ENCODE measurements around the gene CDC45. TPM values are rescaled to one million over a fixed set of nuclear protein-coding genes. Genes with fewer than 3 reads are reported as not detected.

CDC45 gene
- polyA plus RNA-seq, 1 donor (not counting 4 experiments of a cell fraction or from before 2014, with no cell fraction given) = 22.7 TPM

- H3K79me2 ChIP-seq (ENCODE audit: control insufficient read depth, insufficient read depth, low read length) = no peaks in the 10 kb centered on the region
- no peak for DNase-seq (ENCODE audit: low read depth, low spot score)
- no peaks in the 10 kb centered on the region for H4K20me1 ChIP-seq (ENCODE audit: control insufficient read depth, extremely low read depth, insufficient read depth, low read length)
- no peak overlapping the region for H3K4me3 ChIP-seq (ENCODE audit: control insufficient read depth in 2 of 3, extremely low read depth in 1 of 3, insufficient read depth in 2 of 3, low read depth in 1 of 3, low read length in 3 of 3)
- peaks cover 0 to 2% of the 10 kb centered on the region in 2 experiments for H3K36me3 ChIP-seq (ENCODE audit: control insufficient read depth in 2 of 2, extremely low read depth in 1 of 2, insufficient read depth in 2 of 2, low read length in 2 of 2)
- FAIRE-seq = no peak
- no peak overlapping the region for H2AFZ ChIP-seq (ENCODE audit: control insufficient read depth, low read length)
- dilution Hi-C loops (cut with MboI; ENCODE audit: extremely low pct_ligation_motif_present, low sequenced_read_pairs) = no loop called here
- H3K9ac ChIP-seq (ENCODE audit: control insufficient read depth, extremely low read depth, insufficient read depth, low read length) = no peak overlapping the region
- no peaks in the 10 kb centered on the region for H3K4me1 ChIP-seq (ENCODE audit: control insufficient read depth, extremely low read depth, insufficient read depth, low read length)
- H3K4me2 ChIP-seq (ENCODE audit: control insufficient read depth, extremely low read depth, insufficient read depth, low read depth, low read length) = no peak overlapping the region
- no peaks in the 10 kb centered on the region for H3K27me3 ChIP-seq (ENCODE audit: control insufficient read depth, extremely low read depth, insufficient read depth, low read length)
- no peaks in the 10 kb centered on the region for H3K9me3 ChIP-seq (ENCODE audit: control insufficient read depth, low read depth, low read length)
- no peak for TF ChIP-seq EZH2 (IDR thresholded peaks at IDR 0.05; ENCODE audit: low read length)
- TF ChIP-seq, protein P1, sequence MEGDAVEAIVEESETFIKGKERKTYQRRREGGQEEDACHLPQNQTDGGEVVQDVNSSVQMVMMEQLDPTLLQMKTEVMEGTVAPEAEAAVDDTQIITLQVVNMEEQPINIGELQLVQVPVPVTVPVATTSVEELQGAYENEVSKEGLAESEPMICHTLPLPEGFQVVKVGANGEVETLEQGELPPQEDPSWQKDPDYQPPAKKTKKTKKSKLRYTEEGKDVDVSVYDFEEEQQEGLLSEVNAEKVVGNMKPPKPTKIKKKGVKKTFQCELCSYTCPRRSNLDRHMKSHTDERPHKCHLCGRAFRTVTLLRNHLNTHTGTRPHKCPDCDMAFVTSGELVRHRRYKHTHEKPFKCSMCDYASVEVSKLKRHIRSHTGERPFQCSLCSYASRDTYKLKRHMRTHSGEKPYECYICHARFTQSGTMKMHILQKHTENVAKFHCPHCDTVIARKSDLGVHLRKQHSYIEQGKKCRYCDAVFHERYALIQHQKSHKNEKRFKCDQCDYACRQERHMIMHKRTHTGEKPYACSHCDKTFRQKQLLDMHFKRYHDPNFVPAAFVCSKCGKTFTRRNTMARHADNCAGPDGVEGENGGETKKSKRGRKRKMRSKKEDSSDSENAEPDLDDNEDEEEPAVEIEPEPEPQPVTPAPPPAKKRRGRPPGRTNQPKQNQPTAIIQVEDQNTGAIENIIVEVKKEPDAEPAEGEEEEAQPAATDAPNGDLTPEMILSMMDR (optimal IDR thresholded peaks at IDR 0.05 in 1 of 3, IDR thresholded peaks at IDR 0.05 in 1 of 3, conservative IDR thresholded peaks at IDR 0.05 in 1 of 3; ENCODE audit: extremely low read depth in 1 of 3, insufficient read depth in 2 of 3, low read length in 3 of 3) = no peak
- H3K27ac ChIP-seq (ENCODE audit: control insufficient read depth, insufficient read depth, low read length) = no peak overlapping the region
- no peaks in the 10 kb centered on the region for H3K9me1 ChIP-seq (ENCODE audit: control insufficient read depth, extremely low read depth, insufficient read depth, low read length)
Observed at GRCh38 chr22:19496324-19496630, 16.6 kb downstream of the CDC45 start.

- peaks cover 0 to 2% of the 10 kb centered on the region in 2 experiments for H3K36me3 ChIP-seq (ENCODE audit: control insufficient read depth in 2 of 2, extremely low read depth in 1 of 2, insufficient read depth in 2 of 2, low read length in 2 of 2)
- DNase-seq (ENCODE audit: low read depth, low spot score) (no peak), FAIRE-seq (no peak)
- H3K27me3 ChIP-seq (ENCODE audit: control insufficient read depth, extremely low read depth, insufficient read depth, low read length) = no peaks in the 10 kb centered on the region
- no peak overlapping the region for H3K9ac ChIP-seq (ENCODE audit: control insufficient read depth, extremely low read depth, insufficient read depth, low read length)
- no peak overlapping the region for H3K4me3 ChIP-seq (ENCODE audit: control insufficient read depth in 2 of 3, extremely low read depth in 1 of 3, insufficient read depth in 2 of 3, low read depth in 1 of 3, low read length in 3 of 3)
- H3K4me1 ChIP-seq (ENCODE audit: control insufficient read depth, extremely low read depth, insufficient read depth, low read length) = no peaks in the 10 kb centered on the region
- no peak overlapping the region for H2AFZ ChIP-seq (ENCODE audit: control insufficient read depth, low read length)
- TF ChIP-seq, protein P1 (optimal IDR thresholded peaks at IDR 0.05 in 1 of 3, IDR thresholded peaks at IDR 0.05 in 1 of 3, conservative IDR thresholded peaks at IDR 0.05 in 1 of 3; ENCODE audit: extremely low read depth in 1 of 3, insufficient read depth in 2 of 3, low read length in 3 of 3) = no peak
- TF ChIP-seq EZH2 (IDR thresholded peaks at IDR 0.05; ENCODE audit: low read length) = no peak
- no peaks in the 10 kb centered on the region for H4K20me1 ChIP-seq (ENCODE audit: control insufficient read depth, extremely low read depth, insufficient read depth, low read length)
- no peak overlapping the region for H3K4me2 ChIP-seq (ENCODE audit: control insufficient read depth, extremely low read depth, insufficient read depth, low read depth, low read length)
- H3K9me1 ChIP-seq (ENCODE audit: control insufficient read depth, extremely low read depth, insufficient read depth, low read length) = no peaks in the 10 kb centered on the region
- H3K79me2 ChIP-seq (ENCODE audit: control insufficient read depth, insufficient read depth, low read length) = no peaks in the 10 kb centered on the region
- dilution Hi-C loops (cut with MboI; ENCODE audit: extremely low pct_ligation_motif_present, low sequenced_read_pairs) = no loop called here
- no peak overlapping the region for H3K27ac ChIP-seq (ENCODE audit: control insufficient read depth, insufficient read depth, low read length)
- H3K9me3 ChIP-seq (ENCODE audit: control insufficient read depth, low read depth, low read length) = no peaks in the 10 kb centered on the region
Observed at GRCh38 chr22:19497245-19497644, 17.5 kb downstream of the CDC45 start.
